SK-N-SH (cell line): ENCODE data around the gene SETX. TPM values are rescaled to one million over a fixed set of nuclear protein-coding genes. Genes with fewer than 3 reads are reported as not detected.

Experiments
- CTCF ChIA-PET: fragments of 300-600, 350-600 bp; formaldehyde crosslinking; extraction: SDS; loops from one replicate; lab custom pipeline; 2021; lab: Yijun Ruan, JAX
- POLR2A ChIA-PET: fragments of 350-600 bp; sonication (Branson Sonifier 250); formaldehyde crosslinking; extraction: SDS; loops from one replicate; lab custom pipeline; 2020; ENCODE audit warnings: antibody characterized with exemption, inconsistent platforms; lab: Yijun Ruan, JAX
- DNase-seq: peaks from one replicate; pipeline ENCODE4 v3.0.0; 2012
- H2AFZ ChIP-seq: fragments of 200-600 bp; sonication (generic); 2 replicates; pipeline ENCODE4 v1.8.1; 2016; ENCODE audit warnings: antibody characterized with exemption, mild to moderate bottlenecking, low read depth
- H3F3A ChIP-seq: fragments of 200-600 bp; sonication (generic); replicated peaks from 2 replicates; pipeline ENCODE3; 2016; ENCODE audit warnings: antibody characterized with exemption, mild to moderate bottlenecking; ENCODE audit not compliant: insufficient read depth
- H3K27ac ChIP-seq, 2 experiments: fragments of 200-500 bp in 1 of 2; fragments of 200-600 bp in 1 of 2; sonication (Bioruptor generic) in 1 of 2; sonication (generic), shearing (Covaris generic) in 1 of 2; 2 replicates each; pipeline versions ENCODE4 v1.5.1 to v1.6.1; 2014 to 2016; ENCODE audit warnings: low read depth in 2 of 2, inconsistent platforms in 1 of 2, low read length in 1 of 2, mild to moderate bottlenecking in 1 of 2, mixed read lengths in 1 of 2
- H3K27me3 ChIP-seq: fragments of 200-600 bp; sonication (generic), shearing (Covaris generic); 2 replicates; pipeline ENCODE4 v1.6.1; 2016; ENCODE audit warnings: mixed run types; ENCODE audit not compliant: insufficient read depth
- H3K36me3 ChIP-seq, 2 experiments: fragments of 200-500 bp in 1 of 2; fragments of 200-600 bp in 1 of 2; sonication (Bioruptor generic) in 1 of 2; sonication (generic) in 1 of 2; replicated peaks in 1 of 2; 2 replicates each; pipeline versions ENCODE3 to v1.5.1; 2014 to 2016; ENCODE audit warnings: low read length in 1 of 2, mild to moderate bottlenecking in 1 of 2; ENCODE audit not compliant: insufficient read depth in 2 of 2, control insufficient read depth in 1 of 2
- H3K4me1 ChIP-seq, 2 experiments: fragments of 200-500 bp in 1 of 2; fragments of 200-600 bp in 1 of 2; sonication (Bioruptor generic) in 1 of 2; sonication (generic), shearing (Covaris generic) in 1 of 2; 2 replicates each; pipeline versions ENCODE4 v1.5.1 to v1.6.1; 2014 to 2016; ENCODE audit warnings: low read depth in 1 of 2, low read length in 1 of 2, mixed run types in 1 of 2; ENCODE audit not compliant: insufficient read depth in 2 of 2, control insufficient read depth in 1 of 2
- H3K4me2 ChIP-seq: fragments of 200-600 bp; sonication (generic), shearing (Covaris generic); 2 replicates; pipeline ENCODE4 v1.6.1; 2017; ENCODE audit warnings: mixed run types
- H3K4me3 ChIP-seq, 2 experiments: fragments of 200-500 bp in 1 of 2; fragments of 200-600 bp in 1 of 2; sonication (Bioruptor generic) in 1 of 2; sonication (generic), shearing (Covaris generic) in 1 of 2; 2 replicates each; pipeline versions ENCODE4 v1.5.1 to v1.8.1; 2014 to 2016; ENCODE audit warnings: low read depth in 2 of 2, inconsistent platforms in 1 of 2, low read length in 1 of 2, mild to moderate bottlenecking in 1 of 2, mixed read lengths in 1 of 2, moderate library complexity in 1 of 2
- H3K79me2 ChIP-seq: fragments of 200-600 bp; sonication (generic); 2 replicates; pipeline ENCODE4 v1.8.1; 2017; ENCODE audit warnings: mild to moderate bottlenecking; ENCODE audit not compliant: insufficient read depth
- H3K9ac ChIP-seq: fragments of 200-600 bp; sonication (generic); 2 replicates; pipeline ENCODE4 v1.6.1; 2017; ENCODE audit warnings: mixed run types
- H3K9me2 ChIP-seq: fragments of 200-600 bp; sonication (generic); 2 replicates; pipeline ENCODE4 v1.6.1; 2017; ENCODE audit warnings: mixed run types
- H3K9me3 ChIP-seq: fragments of 200-600 bp; sonication (generic); 2 replicates; pipeline ENCODE4 v1.6.1; 2017; ENCODE audit warnings: mixed run types, mild to moderate bottlenecking, moderate library complexity
- H4K20me1 ChIP-seq: fragments of 200-600 bp; sonication (generic); 2 replicates; pipeline ENCODE4 v1.6.1; 2017; ENCODE audit warnings: mild to moderate bottlenecking, mixed run types; ENCODE audit not compliant: insufficient read depth
- CHD2 ChIP-seq: fragments of 150-350 bp; IDR thresholded peaks from 2 replicates; pipeline ENCODE4 v1.6.1; 2018; ENCODE audit warnings: low read length; ENCODE audit not compliant: partially characterized antibody
- ELF1 ChIP-seq: IDR thresholded peaks from 2 replicates; pipeline ENCODE4 v1.4.0; 2012
- EP300 ChIP-seq, 2 experiments: IDR thresholded peaks; 2 replicates each; pipeline versions ENCODE4 v1.4.0 to v1.6.1; 2012; ENCODE audit warnings: borderline replicate concordance in 1 of 2, low read depth in 1 of 2, low read length in 1 of 2
- GABPA ChIP-seq: IDR thresholded peaks from 2 replicates; pipeline ENCODE4 v1.4.0; 2012; ENCODE audit warnings: low read depth, mild to moderate bottlenecking
- GATA2 ChIP-seq: sonication (generic); formaldehyde crosslinking; IDR thresholded peaks from 2 replicates; pipeline ENCODE4 v1.5.0; 2020; ENCODE audit warnings: mild to moderate bottlenecking, missing genetic modification reagents
- MXI1 ChIP-seq: IDR thresholded peaks from 2 replicates; pipeline ENCODE4 v1.6.1; 2012; ENCODE audit warnings: mild to moderate bottlenecking, low read depth, low read length, improper control_type of control experiment
- NFIC ChIP-seq: IDR thresholded peaks from 2 replicates; pipeline ENCODE4 v1.4.0; 2012; ENCODE audit warnings: borderline replicate concordance
- NRF1 ChIP-seq: IDR thresholded peaks from 2 replicates; pipeline ENCODE4 v1.6.1; 2012; ENCODE audit warnings: low read depth, mild to moderate bottlenecking, low read length
- RXRA ChIP-seq: IDR thresholded peaks from 2 replicates; pipeline ENCODE4 v1.4.0; 2012; ENCODE audit warnings: low read depth, mild to moderate bottlenecking, borderline replicate concordance
- SIN3A ChIP-seq: IDR thresholded peaks from 2 replicates; pipeline ENCODE4 v1.6.1; 2012; ENCODE audit warnings: low read depth, mild to moderate bottlenecking, low read length, moderate library complexity, borderline replicate concordance
- SMC3 ChIP-seq: IDR thresholded peaks from 2 replicates; pipeline ENCODE4 v1.6.1; 2012; ENCODE audit warnings: low read depth, low read length, improper control_type of control experiment
- TCF12 ChIP-seq: IDR thresholded peaks from 2 replicates; pipeline ENCODE4 v1.4.0; 2012
- USF1 ChIP-seq: IDR thresholded peaks from 2 replicates; pipeline ENCODE4 v1.4.0; 2012; ENCODE audit warnings: low read depth, borderline replicate concordance
- WGBS: methylation state at CpG from one replicate; pipeline ENCODE4 v1.1.6; 2017; ENCODE audit warnings: low lambda C conversion rate; 5-methylcytosine and 5-hydroxymethylcytosine counted together
- polyA plus RNA-seq, 3 experiments: library from polyadenylated mRNA; depleted of rRNA; stranded (reverse); fragments of >200 nt; gene quantifications; 2 replicates each; pipeline ENCODE4 v1.2.3, GENCODE V29; 2012

The SETX gene
- polyA plus RNA-seq, 1 of the 3 experiments (the other 2 are of a cell fraction) = 12.3 TPM

GRCh38 chr9:132249690-132250089 lies 105.1 kb downstream of the SETX start:
- H3K9me2 ChIP-seq = no peaks in the 10 kb centered on the region
- H3K4me1 ChIP-seq = no peaks in the 10 kb centered on the region; a peak in 1 of 4 replicates
- TF ChIP-seq USF1 (no peak), GABPA (no peak), CHD2 (no peak), TCF12 (no peak), NFIC (no peak), ELF1 (no peak), GATA2 (CRISPR knock-in tag) (no peak), MXI1 (no peak), EP300 (IDR thresholded peaks at IDR 0.05; ENCODE audit: borderline replicate concordance in 1 of 2, low read depth in 1 of 2, low read length in 1 of 2) (no peak), SMC3 (no peak), SIN3A (no peak), RXRA (no peak)
- POLR2A ChIA-PET = interaction anchor here (1.0 kb wide), 1 partner anchor 13 kb away, joined by 3 read pairs; no protein-coding TSS in a partner anchor
- no peak for DNase-seq
- H3K9me3 ChIP-seq = no peaks in the 10 kb centered on the region
- H3K27me3 ChIP-seq = no peaks in the 10 kb centered on the region
- H3K27ac ChIP-seq = no peak overlapping the region
- H3K36me3 ChIP-seq = no peaks in the 10 kb centered on the region
- no peaks in the 10 kb centered on the region for H4K20me1 ChIP-seq
- CTCF ChIA-PET = interaction anchor here (1.0 to 4.1 kb wide), 6 partner anchors 10 to 494 kb away, joined by 3 to 22 read pairs (median 13); no protein-coding TSS in a partner anchor
- H3K4me3 ChIP-seq = no peak overlapping the region
- H3K9ac ChIP-seq = no peak overlapping the region
- H3K4me2 ChIP-seq = no peak overlapping the region
- no peaks in the 10 kb centered on the region for H3F3A ChIP-seq
- no peaks in the 10 kb centered on the region for H3K79me2 ChIP-seq
- H2AFZ ChIP-seq = no peak overlapping the region
- WGBS = 83% methylated on average over 4 of the region's 8 CpGs

GRCh38 chr9:132249123-132249522 lies 105.7 kb downstream of the SETX start:
- H4K20me1 ChIP-seq = no peaks in the 10 kb centered on the region
- WGBS = 77% methylated on average over 3 of the region's 6 CpGs
- H3K9ac ChIP-seq = no peak overlapping the region
- H3K4me3 ChIP-seq = no peak overlapping the region
- no peaks in the 10 kb centered on the region; a peak in 1 of 4 replicates for H3K4me1 ChIP-seq
- no peak overlapping the region for H3K4me2 ChIP-seq
- H3K36me3 ChIP-seq = no peaks in the 10 kb centered on the region
- no peaks in the 10 kb centered on the region for H3K27me3 ChIP-seq
- no peak overlapping the region for H3K27ac ChIP-seq
- DNase-seq = no peak
- H3F3A ChIP-seq = no peaks in the 10 kb centered on the region
- H3K9me2 ChIP-seq = no peaks in the 10 kb centered on the region
- ChIA-PET CTCF (interaction anchor here (1.0 to 4.1 kb wide), 6 partner anchors 10 to 494 kb away, joined by 3 to 22 read pairs (median 13); no protein-coding TSS in a partner anchor), POLR2A (interaction anchor here (1.0 kb wide), 1 partner anchor 14 kb away, joined by 3 read pairs; no protein-coding TSS in a partner anchor)
- no peak overlapping the region for H2AFZ ChIP-seq
- TF ChIP-seq SMC3 (no peak), RXRA (no peak), NRF1 (no peak)
- no peaks in the 10 kb centered on the region for H3K9me3 ChIP-seq
- H3K79me2 ChIP-seq = no peaks in the 10 kb centered on the region
